IMR-90 (cell line): ENCODE results near the gene LIPN. TPM values are rescaled to one million over a fixed set of nuclear protein-coding genes. Genes with fewer than 3 reads are reported as not detected.
A peak's percentile ranks its signal among the peaks of the same experiment; 100 is the strongest.

ENCODE experiments used
- ATAC-seq: fragments of 200-7000 bp; cut with Tn5 transposase; 2 replicates; pipeline ENCODE4 v1.9.1; 2020; ENCODE audit warnings: low read depth, mild to moderate bottlenecking, moderate library complexity
- BruUV-seq: library from RNA; stranded (reverse); fragments of 400-500 nt; replicated peaks from 2 replicates; lab custom pipeline; 2021; lab: Mats Ljungman, UMichigan
- CTCF ChIA-PET: fragments of 300-600 bp; formaldehyde crosslinking; extraction: SDS; loops from one replicate; lab custom pipeline; 2021; ENCODE audit warnings: antibody characterized with exemption; lab: Yijun Ruan, JAX
- POLR2A ChIA-PET: fragments of 300-600 bp; sonication (Branson Sonifier 250); formaldehyde crosslinking; loops from one replicate; lab custom pipeline; 2022; ENCODE audit warnings: antibody characterized with exemption; ENCODE audit not compliant: unreplicated experiment; lab: Charles Lee
- DNase-seq: peaks from one replicate; pipeline ENCODE4 v3.0.0; 2013
- H2AFZ ChIP-seq: replicated peaks from 2 replicates; pipeline ENCODE3; 2013; ENCODE audit warnings: low read length, mild to moderate bottlenecking; ENCODE audit not compliant: poor library complexity
- H2AK5ac ChIP-seq: 2 replicates; pipeline ENCODE4 v1.6.1; 2013; ENCODE audit warnings: low read depth, low read length, inconsistent platforms
- H2AK9ac ChIP-seq: replicated peaks from 2 replicates; pipeline ENCODE3; 2013; ENCODE audit warnings: mild to moderate bottlenecking, low read depth, low read length, moderate library complexity; ENCODE audit not compliant: poor library complexity
- H2BK120ac ChIP-seq: 2 replicates; pipeline ENCODE4 v1.6.1; 2013; ENCODE audit warnings: low read depth, low read length, inconsistent platforms
- H2BK15ac ChIP-seq: 3 replicates; pipeline ENCODE4 v1.6.1; 2013; ENCODE audit warnings: low read depth, low read length, inconsistent platforms
- H2BK20ac ChIP-seq: 2 replicates; pipeline ENCODE4 v1.6.1; 2013; ENCODE audit warnings: low read depth, mild to moderate bottlenecking, inconsistent platforms, low read length, moderate library complexity
- H2BK5ac ChIP-seq: 2 replicates; pipeline ENCODE4 v1.6.1; 2013; ENCODE audit warnings: mild to moderate bottlenecking, low read depth, low read length, inconsistent platforms; ENCODE audit not compliant: poor library complexity, severe bottlenecking
- H3K14ac ChIP-seq: replicated peaks from 2 replicates; pipeline ENCODE4 v1.6.1; 2013; ENCODE audit warnings: low read depth, low read length, inconsistent platforms
- H3K18ac ChIP-seq: 2 replicates; pipeline ENCODE4 v1.6.1; 2013; ENCODE audit warnings: low read depth, low read length, control low read depth
- H3K23ac ChIP-seq: 2 replicates; pipeline ENCODE4 v1.6.1; 2013; ENCODE audit warnings: low read depth, low read length, inconsistent platforms
- H3K27ac ChIP-seq: 2 replicates; pipeline ENCODE4 v1.5.1; 2013; ENCODE audit warnings: mild to moderate bottlenecking, control low read depth, low read length; ENCODE audit not compliant: insufficient read depth
- H3K27me3 ChIP-seq: 2 replicates; pipeline ENCODE4 v1.6.1; 2013; ENCODE audit warnings: low read length; ENCODE audit not compliant: control insufficient read depth, insufficient read depth
- H3K36me3 ChIP-seq: 2 replicates; pipeline ENCODE4 v1.6.1; 2013; ENCODE audit warnings: low read length, mixed read lengths; ENCODE audit not compliant: control insufficient read depth, insufficient read depth
- H3K4ac ChIP-seq: 2 replicates; pipeline ENCODE4 v1.6.1; 2013; ENCODE audit warnings: low read depth, low read length, inconsistent platforms
- H3K4me1 ChIP-seq: 2 replicates; pipeline ENCODE4 v1.6.1; 2013; ENCODE audit warnings: low read length, mixed read lengths; ENCODE audit not compliant: control insufficient read depth, insufficient read depth
- H3K4me2 ChIP-seq: 2 replicates; pipeline ENCODE4 v1.6.1; 2013; ENCODE audit warnings: low read depth, mild to moderate bottlenecking, control low read depth, low read length, moderate library complexity
- H3K4me3 ChIP-seq: 2 replicates; pipeline ENCODE4 v1.5.1; 2013; ENCODE audit warnings: low read depth, mild to moderate bottlenecking, control low read depth, low read length, moderate library complexity; ENCODE audit not compliant: insufficient read depth
- H3K56ac ChIP-seq: 2 replicates; pipeline ENCODE4 v1.6.1; 2013; ENCODE audit warnings: low read length, inconsistent platforms; ENCODE audit not compliant: insufficient read depth; ENCODE audit errors: extremely low read depth
- H3K79me1 ChIP-seq, 2 experiments: 2 replicates each; pipeline ENCODE4 v1.6.1; 2013; ENCODE audit warnings: low read length in 2 of 2, inconsistent platforms in 1 of 2, low read depth in 1 of 2
- H3K9ac ChIP-seq: 2 replicates; pipeline ENCODE4 v1.6.1; 2013; ENCODE audit warnings: low read depth, low read length, control low read depth
- H3K9me1 ChIP-seq: 2 replicates; pipeline ENCODE4 v1.6.1; 2013; ENCODE audit warnings: low read length, inconsistent platforms; ENCODE audit not compliant: insufficient read depth
- H3K9me3 ChIP-seq: 2 replicates; pipeline ENCODE4 v1.6.1; 2013; ENCODE audit warnings: low read length; ENCODE audit not compliant: control insufficient read depth, insufficient read depth
- H4K20me1 ChIP-seq: 2 replicates; pipeline ENCODE4 v1.6.1; 2013; ENCODE audit warnings: low read length, inconsistent platforms; ENCODE audit not compliant: insufficient read depth
- H4K5ac ChIP-seq: 2 replicates; pipeline ENCODE4 v1.6.1; 2013; ENCODE audit warnings: mild to moderate bottlenecking, low read depth, low read length, control low read depth
- H4K8ac ChIP-seq, 2 experiments: 2 replicates each; pipeline ENCODE4 v1.6.1; 2013; ENCODE audit warnings: low read depth in 2 of 2, low read length in 2 of 2, control low read depth in 1 of 2, inconsistent platforms in 1 of 2
- H4K91ac ChIP-seq: 2 replicates; pipeline ENCODE4 v1.6.1; 2013; ENCODE audit warnings: low read depth, low read length, inconsistent platforms; ENCODE audit not compliant: insufficient read depth
- BHLHE40 ChIP-seq: fragments of 150-350 bp; IDR thresholded peaks from 2 replicates; pipeline ENCODE4 v1.6.1; 2016; ENCODE audit warnings: mild to moderate bottlenecking, low read depth, low read length
- CEBPB ChIP-seq: IDR thresholded peaks from 2 replicates; pipeline ENCODE4 v1.6.1; 2012; ENCODE audit warnings: low read depth, low read length, improper control_type of control experiment
- FOS ChIP-seq: fragments of 150-350 bp; IDR thresholded peaks from 2 replicates; pipeline ENCODE4 v1.6.1; 2016; ENCODE audit warnings: low read depth, low read length
- NFE2L2 ChIP-seq: fragments of 150-350 bp; IDR thresholded peaks from 2 replicates; pipeline ENCODE4 v1.6.1; 2016; ENCODE audit warnings: low read depth, mild to moderate bottlenecking, low read length
- POLR2A ChIP-seq: IDR thresholded peaks from 2 replicates; pipeline ENCODE4 v1.6.1; 2012; ENCODE audit warnings: mild to moderate bottlenecking, low read depth, low read length
- RCOR1 ChIP-seq: IDR thresholded peaks from 2 replicates; pipeline ENCODE4 v1.6.1; 2012; ENCODE audit warnings: mild to moderate bottlenecking, low read length, improper control_type of control experiment; ENCODE audit not compliant: insufficient replicate concordance
- SMC3 ChIP-seq: fragments of 150-350 bp; IDR thresholded peaks from 2 replicates; pipeline ENCODE4 v1.6.1; 2016; ENCODE audit warnings: low read depth, mild to moderate bottlenecking, antibody characterized with exemption, low read length, moderate library complexity
- WGBS, 2 experiments: methylation state at CpG; one replicate each; pipeline versions ENCODE4 v1.1.5 to v1.1.7; 2013; ENCODE audit warnings: missing lambda C conversion rate in 2 of 2; ENCODE audit not compliant: insufficient read length in 1 of 2; ENCODE audit errors: extremely low coverage in 2 of 2; 5-methylcytosine and 5-hydroxymethylcytosine counted together
- dilution Hi-C: fragments of 300-500 bp; cut with HindIII; formaldehyde crosslinking; loops from one replicate; pipeline ENCODE4 v1.14.3; 2018; ENCODE audit warnings: low sequenced_read_pairs; ENCODE audit not compliant: unreplicated experiment
- in situ Hi-C: fragments of 300-500 bp; cut with MboI; formaldehyde crosslinking; loops from 3 replicates; pipeline ENCODE4 v1.14.3; 2019; ENCODE audit warnings: low sequenced_read_pairs, inconsistent platforms, mixed read lengths
- intact Hi-C: fragments of 100-400 bp; cut with micrococcal nuclease; formaldehyde crosslinking; loops from 2 replicates; pipeline ENCODE4 v1.10.0; 2022
- polyA plus RNA-seq, 3 experiments: library from polyadenylated mRNA; depleted of rRNA; stranded (reverse); fragments of >200 nt; gene quantifications; 2 replicates each; pipeline ENCODE4 v1.2.3, GENCODE V29; 2012; ENCODE audit warnings: low replicate concordance in 1 of 3
- total RNA-seq: library from RNA; depleted of rRNA; stranded (reverse); fragments of >200 nt; gene quantifications from 2 replicates; pipeline ENCODE4 v1.2.3, GENCODE V29; 2012
- TF ChIP-seq, protein P1 (sequence below): fragments of 150-350 bp; IDR thresholded peaks from 2 replicates; pipeline ENCODE4 v1.6.1; 2016; ENCODE audit warnings: low read depth, mild to moderate bottlenecking, low read length, moderate library complexity, borderline replicate concordance

The LIPN gene
- total and polyA plus RNA-seq, 2 of the 4 experiments (the other 2 are of a cell fraction): not detected

- no peaks in the 10 kb centered on the region for H3K4me1 ChIP-seq
- H3K14ac ChIP-seq: no peak overlapping the region
- intact Hi-C loops (loop anchor here (5.0 kb wide), 1 partner anchor 76 kb away; the partner anchor contains the start of gene LIPK), dilution Hi-C loops (no loop called here), in situ Hi-C loops (no loop called here)
- H3K27ac ChIP-seq: no peak overlapping the region
- H3K4me3 ChIP-seq: no peak overlapping the region
- H3K9ac ChIP-seq: no peak overlapping the region
- H3K79me1 ChIP-seq: no peaks in the 10 kb centered on the region
- no peak overlapping the region for H2AK5ac ChIP-seq
- H3K4me2 ChIP-seq: no peak overlapping the region
- no peak overlapping the region for H2BK20ac ChIP-seq
- H3K9me1 ChIP-seq: no peaks in the 10 kb centered on the region
- peak; percentile 41 for DNase-seq
- TF ChIP-seq RCOR1: no peak
- no peak for TF ChIP-seq CEBPB
- TF ChIP-seq, protein P1, sequence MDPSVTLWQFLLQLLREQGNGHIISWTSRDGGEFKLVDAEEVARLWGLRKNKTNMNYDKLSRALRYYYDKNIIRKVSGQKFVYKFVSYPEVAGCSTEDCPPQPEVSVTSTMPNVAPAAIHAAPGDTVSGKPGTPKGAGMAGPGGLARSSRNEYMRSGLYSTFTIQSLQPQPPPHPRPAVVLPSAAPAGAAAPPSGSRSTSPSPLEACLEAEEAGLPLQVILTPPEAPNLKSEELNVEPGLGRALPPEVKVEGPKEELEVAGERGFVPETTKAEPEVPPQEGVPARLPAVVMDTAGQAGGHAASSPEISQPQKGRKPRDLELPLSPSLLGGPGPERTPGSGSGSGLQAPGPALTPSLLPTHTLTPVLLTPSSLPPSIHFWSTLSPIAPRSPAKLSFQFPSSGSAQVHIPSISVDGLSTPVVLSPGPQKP: no peak
- TF ChIP-seq SMC3: no peak
- TF ChIP-seq NFE2L2: no peak
- no peak for TF ChIP-seq BHLHE40
- no peak for TF ChIP-seq POLR2A
- TF ChIP-seq FOS: no peak
- no peak overlapping the region for H2AK9ac ChIP-seq
- no peak overlapping the region for H2BK15ac ChIP-seq
- H3K18ac ChIP-seq: no peak overlapping the region
- no peak overlapping the region for H2BK5ac ChIP-seq
- no peak overlapping the region for H4K8ac ChIP-seq
- no peak overlapping the region for H3K56ac ChIP-seq
- POLR2A ChIA-PET: no interaction called here
- H2BK120ac ChIP-seq: no peak overlapping the region
- peaks cover 1% of the 10 kb centered on the region; the same call in 1 of the 2 replicates for H3K27me3 ChIP-seq
- no peak overlapping the region for H4K91ac ChIP-seq
- H2AFZ ChIP-seq: no peak overlapping the region
- H4K5ac ChIP-seq: no peak overlapping the region
- ATAC-seq: no peak
- no peak overlapping the region for H3K23ac ChIP-seq
- H3K4ac ChIP-seq: no peak overlapping the region
- H4K20me1 ChIP-seq: no peaks in the 10 kb centered on the region
- no peaks in the 10 kb centered on the region for H3K9me3 ChIP-seq
- no CpG with 5 or more reads among the region's 3 CpGs for WGBS, 2 experiments
- CTCF ChIA-PET: no interaction called here
- no TSS peak for BruUV-seq
- no peaks in the 10 kb centered on the region for H3K36me3 ChIP-seq
Observed at GRCh38 chr10:88783724-88784123, 23.9 kb downstream of the LIPN start.
